K562 (cell line): ENCODE results near the gene LRMDA. TPM values are rescaled to one million over a fixed set of nuclear protein-coding genes. Genes with fewer than 3 reads are reported as not detected.

ENCODE experiments used
- ATAC-seq: fragments of 200-7000 bp; cut with Tn5 transposase; 3 replicates; pipeline ENCODE4 v1.9.1; 2020; ENCODE audit warnings: moderate library complexity
- BruUV-seq: library from RNA; stranded (reverse); fragments of 400-500 nt; replicated peaks from 2 replicates; lab custom pipeline; 2021; lab: Mats Ljungman, UMichigan
- CTCF ChIA-PET: fragments of 300-600 bp; formaldehyde crosslinking; extraction: SDS; loops from one replicate; lab custom pipeline; 2021; ENCODE audit warnings: low intra/inter-chr PET ratio; lab: Yijun Ruan, JAX
- POLR2A ChIA-PET: fragments of 300-600, 350-650 bp; sonication (Branson Sonifier 250); formaldehyde crosslinking; extraction: SDS; loops from one replicate; lab custom pipeline; 2021; ENCODE audit warnings: antibody characterized with exemption, inconsistent platforms; lab: Yijun Ruan, JAX
- DNase-seq, 4 experiments: peaks; one replicate each; pipeline versions ENCODE4 v3.0.0 to v3.0.0-alpha.2; 2011 to 2018; ENCODE audit warnings: low spot score in 3 of 4, mixed read lengths in 3 of 4; ENCODE audit errors: extremely low read depth in 1 of 4
- FAIRE-seq: peaks from 2 replicates; lab custom pipeline; 2011; peaks lifted over from hg19 to GRCh38; lab: Jason Lieb, UNC
- H2AFZ ChIP-seq: 2 replicates; pipeline ENCODE4 v1.6.0; 2011; ENCODE audit warnings: low read depth, low read length, control low read depth, inconsistent platforms
- H3K27ac ChIP-seq: fragments of 200-600 bp; 3 replicates; pipeline ENCODE4 v1.8.0; 2011; ENCODE audit warnings: low read depth, mild to moderate bottlenecking, control low read depth, inconsistent platforms, low read length, moderate library complexity, mixed read lengths; ENCODE audit errors: extremely low read depth
- H3K27me3 ChIP-seq, 2 experiments: fragments of 300-600 bp in 1 of 2; 2 replicates in 1 of 2; 3 replicates in 1 of 2; pipeline versions ENCODE4 v1.6.0 to v1.8.0; 2011; ENCODE audit warnings: inconsistent platforms in 2 of 2, low read length in 2 of 2, mild to moderate bottlenecking in 1 of 2, mixed read lengths in 1 of 2, moderate library complexity in 1 of 2; ENCODE audit not compliant: control insufficient read depth in 2 of 2, insufficient read depth in 2 of 2
- H3K36me3 ChIP-seq: fragments of 300-600 bp; 3 replicates; pipeline ENCODE4 v1.8.0; 2011; ENCODE audit warnings: mild to moderate bottlenecking, low read length, inconsistent platforms; ENCODE audit not compliant: control insufficient read depth, insufficient read depth
- H3K4me1 ChIP-seq, 2 experiments: fragments of 200-600 bp in 1 of 2; replicated peaks in 1 of 2; 2 replicates in 1 of 2; 3 replicates in 1 of 2; pipeline versions ENCODE4 v1.5.1 to v1.8.0; 2011; ENCODE audit warnings: inconsistent platforms in 2 of 2, low read length in 2 of 2, mild to moderate bottlenecking in 1 of 2, mixed read lengths in 1 of 2, moderate library complexity in 1 of 2; ENCODE audit not compliant: control insufficient read depth in 2 of 2, insufficient read depth in 2 of 2
- H3K4me2 ChIP-seq: 2 replicates; pipeline ENCODE4 v1.6.1; 2011; ENCODE audit warnings: low read length, control low read depth, inconsistent platforms, mixed read lengths; ENCODE audit not compliant: insufficient read depth
- H3K4me3 ChIP-seq: fragments of 200-600 bp; sonication (generic), shearing (Covaris generic); 2 replicates; pipeline ENCODE4 v1.5.1; 2016; ENCODE audit warnings: control low read depth, inconsistent platforms
- H3K79me2 ChIP-seq: fragments of 200-600 bp; 3 replicates; pipeline ENCODE4 v1.8.0; 2011; ENCODE audit warnings: low read length, inconsistent platforms; ENCODE audit not compliant: control insufficient read depth, insufficient read depth
- H3K9ac ChIP-seq, 2 experiments: 2 replicates each; pipeline versions ENCODE4 v1.6.0 to v1.6.1; 2011; ENCODE audit warnings: low read depth in 2 of 2, low read length in 2 of 2, control low read depth in 1 of 2, inconsistent platforms in 1 of 2, mild to moderate bottlenecking in 1 of 2, mixed read lengths in 1 of 2; ENCODE audit not compliant: insufficient read depth in 1 of 2
- H3K9me1 ChIP-seq: one replicate; pipeline ENCODE4 v1.6.0; 2011; ENCODE audit warnings: inconsistent platforms, mild to moderate bottlenecking, low read length, moderate library complexity; ENCODE audit not compliant: control insufficient read depth, insufficient read depth
- H3K9me3 ChIP-seq: replicated peaks from 2 replicates; pipeline ENCODE4 v1.5.1; 2011; ENCODE audit warnings: low read depth, low read length, inconsistent platforms; ENCODE audit not compliant: control insufficient read depth, insufficient read depth
- H4K20me1 ChIP-seq: replicated peaks from 2 replicates; pipeline ENCODE4 v1.6.1; 2011; ENCODE audit warnings: low read length, inconsistent platforms, mixed read lengths; ENCODE audit not compliant: control insufficient read depth, insufficient read depth
- ZFPM2 ChIP-seq: fragments of 250-450 bp; sonication (Bioruptor Pico); IDR thresholded peaks from 2 replicates; pipeline ENCODE4 v1.5.1; 2022; ENCODE audit warnings: mild to moderate bottlenecking
- WGBS: fragments of 100-300 bp; shearing (Covaris generic); methylation state at CpG from one replicate; pipeline ENCODE4 v1.1.6; 2016; ENCODE audit warnings: low coverage, mixed read lengths; ENCODE audit not compliant: insufficient coverage; ENCODE audit errors: missing lambda C conversion rate; 5-methylcytosine and 5-hydroxymethylcytosine counted together
- in situ Hi-C: fragments of 300-500 bp; cut with MboI; formaldehyde crosslinking; loops from 4 replicates; pipeline ENCODE4 v1.15.0; 2018; ENCODE audit warnings: inconsistent platforms, mixed read lengths
- intact Hi-C: fragments of 100-400 bp; cut with micrococcal nuclease; formaldehyde crosslinking; loops from 2 replicates; pipeline ENCODE4 v1.14.2; 2022
- polyA plus RNA-seq, 8 experiments: library from polyadenylated mRNA; depleted of rRNA in 4 of 8; stranded (reverse) in 5 of 8; unstranded in 3 of 8; fragments of >200 nt; fragmentation: Nextera tagmentation in 2 of 8; fragmentation: Illumina TruSeq in 1 of 8; extraction: Ambion mirVana in 2 of 8; extraction: Trizol in 1 of 8; gene quantifications; 2 replicates each; pipeline versions ENCODE4 v1.2.1 to v1.2.3, GENCODE V29; 2011 to 2014; ENCODE audit warnings: inconsistent platforms in 1 of 8, missing spikeins in 1 of 8
- total RNA-seq, 7 experiments: library from RNA; depleted of rRNA in 6 of 7; stranded (reverse); fragments of >200 nt in 6 of 7; fragmentation: Illumina TruSeq in 2 of 7; extraction: Trizol in 2 of 7; gene quantifications; 2 replicates each; pipeline versions ENCODE4 v1.2.1 to v1.2.3, GENCODE V29; 2011 to 2021; ENCODE audit warnings: low replicate concordance in 1 of 7
- TF ChIP-seq, protein P1 (sequence below): sonication (generic); formaldehyde crosslinking; IDR thresholded peaks from 2 replicates; pipeline ENCODE4 v1.8.0; 2022; ENCODE audit warnings: mild to moderate bottlenecking, missing genetic modification reagents

LRMDA gene
- total and polyA plus RNA-seq, 9 of the 15 experiments (the other 6 are each of a cell fraction or from before 2014, with no cell fraction given): 0.25 TPM; not detected in 8

DNA sequence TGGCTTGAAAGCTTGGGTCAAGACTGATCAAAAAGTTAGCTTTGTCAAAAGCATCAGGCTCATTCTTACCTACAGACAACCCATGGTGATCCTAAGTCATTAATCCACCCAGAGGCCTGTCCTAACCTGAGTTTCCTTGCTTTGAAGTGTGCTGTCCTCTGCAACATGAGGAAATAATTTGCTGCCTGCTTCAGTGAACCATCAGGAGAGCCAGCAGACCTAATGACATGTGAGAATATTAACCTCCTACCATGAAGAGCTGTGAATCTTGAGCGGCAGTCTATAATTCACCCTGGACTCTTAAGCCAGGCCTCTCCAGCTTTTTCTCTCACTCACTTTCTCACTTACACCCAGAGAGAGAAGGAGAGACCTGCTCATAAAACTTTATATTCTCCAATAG is 590.0 kb downstream of the LRMDA start:
- in situ Hi-C loops: no loop called here
- 0% methylated on average over 1 of the region's 1 CpG for WGBS
- H3K79me2 ChIP-seq: no peaks in the 10 kb centered on the region
- no peak for TF ChIP-seq ZFPM2
- TF ChIP-seq, protein P1, sequence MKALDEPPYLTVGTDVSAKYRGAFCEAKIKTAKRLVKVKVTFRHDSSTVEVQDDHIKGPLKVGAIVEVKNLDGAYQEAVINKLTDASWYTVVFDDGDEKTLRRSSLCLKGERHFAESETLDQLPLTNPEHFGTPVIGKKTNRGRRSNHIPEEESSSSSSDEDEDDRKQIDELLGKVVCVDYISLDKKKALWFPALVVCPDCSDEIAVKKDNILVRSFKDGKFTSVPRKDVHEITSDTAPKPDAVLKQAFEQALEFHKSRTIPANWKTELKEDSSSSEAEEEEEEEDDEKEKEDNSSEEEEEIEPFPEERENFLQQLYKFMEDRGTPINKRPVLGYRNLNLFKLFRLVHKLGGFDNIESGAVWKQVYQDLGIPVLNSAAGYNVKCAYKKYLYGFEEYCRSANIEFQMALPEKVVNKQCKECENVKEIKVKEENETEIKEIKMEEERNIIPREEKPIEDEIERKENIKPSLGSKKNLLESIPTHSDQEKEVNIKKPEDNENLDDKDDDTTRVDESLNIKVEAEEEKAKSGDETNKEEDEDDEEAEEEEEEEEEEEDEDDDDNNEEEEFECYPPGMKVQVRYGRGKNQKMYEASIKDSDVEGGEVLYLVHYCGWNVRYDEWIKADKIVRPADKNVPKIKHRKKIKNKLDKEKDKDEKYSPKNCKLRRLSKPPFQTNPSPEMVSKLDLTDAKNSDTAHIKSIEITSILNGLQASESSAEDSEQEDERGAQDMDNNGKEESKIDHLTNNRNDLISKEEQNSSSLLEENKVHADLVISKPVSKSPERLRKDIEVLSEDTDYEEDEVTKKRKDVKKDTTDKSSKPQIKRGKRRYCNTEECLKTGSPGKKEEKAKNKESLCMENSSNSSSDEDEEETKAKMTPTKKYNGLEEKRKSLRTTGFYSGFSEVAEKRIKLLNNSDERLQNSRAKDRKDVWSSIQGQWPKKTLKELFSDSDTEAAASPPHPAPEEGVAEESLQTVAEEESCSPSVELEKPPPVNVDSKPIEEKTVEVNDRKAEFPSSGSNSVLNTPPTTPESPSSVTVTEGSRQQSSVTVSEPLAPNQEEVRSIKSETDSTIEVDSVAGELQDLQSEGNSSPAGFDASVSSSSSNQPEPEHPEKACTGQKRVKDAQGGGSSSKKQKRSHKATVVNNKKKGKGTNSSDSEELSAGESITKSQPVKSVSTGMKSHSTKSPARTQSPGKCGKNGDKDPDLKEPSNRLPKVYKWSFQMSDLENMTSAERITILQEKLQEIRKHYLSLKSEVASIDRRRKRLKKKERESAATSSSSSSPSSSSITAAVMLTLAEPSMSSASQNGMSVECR: no peak
- no TSS peak for BruUV-seq
- H3K4me1 ChIP-seq: no peaks in the 10 kb centered on the region
- no peak overlapping the region for H3K4me3 ChIP-seq
- H3K9ac ChIP-seq: no peak overlapping the region
- no peak overlapping the region for H2AFZ ChIP-seq
- no peaks in the 10 kb centered on the region for H3K36me3 ChIP-seq
- intact Hi-C loops: no loop called here
- H3K4me2 ChIP-seq: no peak overlapping the region
- no peak for FAIRE-seq
- H3K9me1 ChIP-seq: no peaks in the 10 kb centered on the region
- H3K27ac ChIP-seq: no peak overlapping the region
- no peaks in the 10 kb centered on the region for H4K20me1 ChIP-seq
- POLR2A ChIA-PET: interaction anchor here (0.7 kb wide), 1 partner anchor 15 kb away, joined by 3 read pairs; no protein-coding TSS in a partner anchor
- CTCF ChIA-PET: no interaction called here
- no peak for ATAC-seq
- H3K9me3 ChIP-seq: no peaks in the 10 kb centered on the region
- no peaks in the 10 kb centered on the region for H3K27me3 ChIP-seq
- no peak for DNase-seq
